ENCODE results near the gene GJD4. TPM values are rescaled to one million over a fixed set of nuclear protein-coding genes. Genes with fewer than 3 reads are reported as not detected.
A peak's percentile ranks its signal among the peaks of the same experiment; 100 is the strongest.

The GJD4 gene
- total and polyA plus RNA-seq, 4 donors: not detected

DNA sequence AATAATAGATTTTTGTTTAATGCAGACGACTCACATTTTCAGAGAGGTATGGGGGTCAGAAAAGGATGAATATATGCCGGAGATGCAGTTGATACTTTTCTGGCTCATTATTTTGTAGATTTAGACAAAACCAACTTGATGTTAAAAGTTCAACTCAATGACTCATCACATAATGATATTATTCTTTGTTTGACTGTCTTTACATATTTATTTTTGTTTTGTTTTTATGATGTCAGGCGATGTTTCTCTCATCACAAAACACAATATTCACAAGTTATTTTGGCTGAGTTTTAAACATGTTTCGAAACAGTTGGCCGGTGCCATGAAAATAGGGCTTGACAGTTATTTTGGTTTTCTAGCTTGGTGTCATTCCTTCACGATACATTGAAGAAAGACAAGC lies 1.3 kb downstream of the GJD4 start:
- 88% methylated on average over 6 of the region's 6 CpGs for WGBS
- H3K27me3 ChIP-seq (ENCODE audit: control insufficient read depth in 4 of 4, insufficient read depth in 4 of 4, low read length in 3 of 4): peaks cover 0 to 4% (median 0%) of the 10 kb centered on the region in 4 donors
- TF ChIP-seq, protein P1, sequence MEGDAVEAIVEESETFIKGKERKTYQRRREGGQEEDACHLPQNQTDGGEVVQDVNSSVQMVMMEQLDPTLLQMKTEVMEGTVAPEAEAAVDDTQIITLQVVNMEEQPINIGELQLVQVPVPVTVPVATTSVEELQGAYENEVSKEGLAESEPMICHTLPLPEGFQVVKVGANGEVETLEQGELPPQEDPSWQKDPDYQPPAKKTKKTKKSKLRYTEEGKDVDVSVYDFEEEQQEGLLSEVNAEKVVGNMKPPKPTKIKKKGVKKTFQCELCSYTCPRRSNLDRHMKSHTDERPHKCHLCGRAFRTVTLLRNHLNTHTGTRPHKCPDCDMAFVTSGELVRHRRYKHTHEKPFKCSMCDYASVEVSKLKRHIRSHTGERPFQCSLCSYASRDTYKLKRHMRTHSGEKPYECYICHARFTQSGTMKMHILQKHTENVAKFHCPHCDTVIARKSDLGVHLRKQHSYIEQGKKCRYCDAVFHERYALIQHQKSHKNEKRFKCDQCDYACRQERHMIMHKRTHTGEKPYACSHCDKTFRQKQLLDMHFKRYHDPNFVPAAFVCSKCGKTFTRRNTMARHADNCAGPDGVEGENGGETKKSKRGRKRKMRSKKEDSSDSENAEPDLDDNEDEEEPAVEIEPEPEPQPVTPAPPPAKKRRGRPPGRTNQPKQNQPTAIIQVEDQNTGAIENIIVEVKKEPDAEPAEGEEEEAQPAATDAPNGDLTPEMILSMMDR (IDR thresholded peaks at IDR 0.05; ENCODE audit: low read depth, low read length, missing input control): no peak
- TF ChIP-seq FOXA2 (IDR thresholded peaks at IDR 0.05) (no peak), HNF4G (IDR thresholded peaks at IDR 0.05) (no peak), SP1 (IDR thresholded peaks at IDR 0.05) (no peak), TAF1 (conservative IDR thresholded peaks at IDR 0.05) (no peak), NR2F2 (IDR thresholded peaks at IDR 0.05) (no peak), HNF4A (conservative IDR thresholded peaks at IDR 0.05) (no peak)
- TF ChIP-seq, protein P2, sequence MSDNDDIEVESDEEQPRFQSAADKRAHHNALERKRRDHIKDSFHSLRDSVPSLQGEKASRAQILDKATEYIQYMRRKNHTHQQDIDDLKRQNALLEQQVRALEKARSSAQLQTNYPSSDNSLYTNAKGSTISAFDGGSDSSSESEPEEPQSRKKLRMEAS (IDR thresholded peaks at IDR 0.05): no peak
- TF ChIP-seq, protein P3, sequence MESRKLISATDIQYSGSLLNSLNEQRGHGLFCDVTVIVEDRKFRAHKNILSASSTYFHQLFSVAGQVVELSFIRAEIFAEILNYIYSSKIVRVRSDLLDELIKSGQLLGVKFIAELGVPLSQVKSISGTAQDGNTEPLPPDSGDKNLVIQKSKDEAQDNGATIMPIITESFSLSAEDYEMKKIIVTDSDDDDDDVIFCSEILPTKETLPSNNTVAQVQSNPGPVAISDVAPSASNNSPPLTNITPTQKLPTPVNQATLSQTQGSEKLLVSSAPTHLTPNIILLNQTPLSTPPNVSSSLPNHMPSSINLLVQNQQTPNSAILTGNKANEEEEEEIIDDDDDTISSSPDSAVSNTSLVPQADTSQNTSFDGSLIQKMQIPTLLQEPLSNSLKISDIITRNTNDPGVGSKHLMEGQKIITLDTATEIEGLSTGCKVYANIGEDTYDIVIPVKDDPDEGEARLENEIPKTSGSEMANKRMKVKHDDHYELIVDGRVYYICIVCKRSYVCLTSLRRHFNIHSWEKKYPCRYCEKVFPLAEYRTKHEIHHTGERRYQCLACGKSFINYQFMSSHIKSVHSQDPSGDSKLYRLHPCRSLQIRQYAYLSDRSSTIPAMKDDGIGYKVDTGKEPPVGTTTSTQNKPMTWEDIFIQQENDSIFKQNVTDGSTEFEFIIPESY (IDR thresholded peaks at IDR 0.05): no peak

DNA sequence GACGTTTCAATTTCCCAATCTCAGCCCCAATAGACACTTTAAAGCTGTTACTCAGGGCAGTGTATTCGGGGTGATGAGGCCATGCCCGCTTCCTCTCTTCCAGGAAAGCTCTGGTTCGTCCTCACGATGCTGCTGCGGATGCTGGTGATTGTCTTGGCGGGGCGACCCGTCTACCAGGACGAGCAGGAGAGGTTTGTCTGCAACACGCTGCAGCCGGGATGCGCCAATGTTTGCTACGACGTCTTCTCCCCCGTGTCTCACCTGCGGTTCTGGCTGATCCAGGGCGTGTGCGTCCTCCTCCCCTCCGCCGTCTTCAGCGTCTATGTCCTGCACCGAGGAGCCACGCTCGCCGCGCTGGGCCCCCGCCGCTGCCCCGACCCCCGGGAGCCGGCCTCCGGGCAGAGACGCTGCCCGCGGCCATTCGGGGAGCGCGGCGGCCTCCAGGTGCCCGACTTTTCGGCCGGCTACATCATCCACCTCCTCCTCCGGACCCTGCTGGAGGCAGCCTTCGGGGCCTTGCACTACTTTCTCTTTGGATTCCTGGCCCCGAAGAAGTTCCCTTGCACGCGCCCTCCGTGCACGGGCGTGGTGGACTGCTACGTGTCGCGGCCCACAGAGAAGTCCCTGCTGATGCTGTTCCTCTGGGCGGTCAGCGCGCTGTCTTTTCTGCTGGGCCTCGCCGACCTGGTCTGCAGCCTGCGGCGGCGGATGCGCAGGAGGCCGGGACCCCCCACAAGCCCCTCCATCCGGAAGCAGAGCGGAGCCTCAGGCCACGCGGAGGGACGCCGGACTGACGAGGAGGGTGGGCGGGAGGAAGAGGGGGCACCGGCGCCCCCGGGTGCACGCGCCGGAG lies 2.6 kb downstream of the GJD4 start:
- Histone ChIP-seq H3K4me1 (ENCODE audit: control insufficient read depth in 4 of 4, insufficient read depth in 4 of 4, low read length in 3 of 4) (peaks cover 0 to 12% (median 8%) of the 10 kb centered on the region in 4 donors), H3K4me3 (ENCODE audit: low read depth in 1 of 3, low read length in 3 of 3) (peak overlapping the region in 2 of 3 donors; percentile 13 to 55), H3K9me3 (ENCODE audit: control insufficient read depth in 4 of 4, low read length in 3 of 4) (no peaks in the 10 kb centered on the region), H3K9ac (ENCODE audit: low read depth in 1 of 2, low read length in 2 of 2) (no peak overlapping the region), H3K36me3 (ENCODE audit: control insufficient read depth in 4 of 4, insufficient read depth in 3 of 4, low read depth in 1 of 4, low read length in 3 of 4) (no peaks in the 10 kb centered on the region), H3K27ac (ENCODE audit: low read depth in 1 of 2, low read length in 2 of 2) (no peak overlapping the region), H3K27me3 (ENCODE audit: control insufficient read depth in 4 of 4, insufficient read depth in 4 of 4, low read length in 3 of 4) (peaks cover 0 to 4% (median 0%) of the 10 kb centered on the region in 4 donors)
- 13% methylated on average over 78 of the region's 78 CpGs for WGBS
- DNase-seq (ENCODE audit: low spot score): no peak
- TF ChIP-seq HNF4G (IDR thresholded peaks at IDR 0.05) (no peak), FOXA1 (IDR thresholded peaks at IDR 0.05) (no peak), SP1 (IDR thresholded peaks at IDR 0.05) (no peak), RXRA (IDR thresholded peaks at IDR 0.05) (no peak), YY1 (IDR thresholded peaks at IDR 0.05) (no peak), JUND (IDR thresholded peaks at IDR 0.05) (no peak), NR2F2 (IDR thresholded peaks at IDR 0.05) (no peak), GABPA (IDR thresholded peaks at IDR 0.05 in 1 of 2, conservative IDR thresholded peaks at IDR 0.05 in 1 of 2) (no peak), TAF1 (conservative IDR thresholded peaks at IDR 0.05) (no peak)
- TF ChIP-seq, protein P3 (IDR thresholded peaks at IDR 0.05): no peak
- TF ChIP-seq, protein P4, sequence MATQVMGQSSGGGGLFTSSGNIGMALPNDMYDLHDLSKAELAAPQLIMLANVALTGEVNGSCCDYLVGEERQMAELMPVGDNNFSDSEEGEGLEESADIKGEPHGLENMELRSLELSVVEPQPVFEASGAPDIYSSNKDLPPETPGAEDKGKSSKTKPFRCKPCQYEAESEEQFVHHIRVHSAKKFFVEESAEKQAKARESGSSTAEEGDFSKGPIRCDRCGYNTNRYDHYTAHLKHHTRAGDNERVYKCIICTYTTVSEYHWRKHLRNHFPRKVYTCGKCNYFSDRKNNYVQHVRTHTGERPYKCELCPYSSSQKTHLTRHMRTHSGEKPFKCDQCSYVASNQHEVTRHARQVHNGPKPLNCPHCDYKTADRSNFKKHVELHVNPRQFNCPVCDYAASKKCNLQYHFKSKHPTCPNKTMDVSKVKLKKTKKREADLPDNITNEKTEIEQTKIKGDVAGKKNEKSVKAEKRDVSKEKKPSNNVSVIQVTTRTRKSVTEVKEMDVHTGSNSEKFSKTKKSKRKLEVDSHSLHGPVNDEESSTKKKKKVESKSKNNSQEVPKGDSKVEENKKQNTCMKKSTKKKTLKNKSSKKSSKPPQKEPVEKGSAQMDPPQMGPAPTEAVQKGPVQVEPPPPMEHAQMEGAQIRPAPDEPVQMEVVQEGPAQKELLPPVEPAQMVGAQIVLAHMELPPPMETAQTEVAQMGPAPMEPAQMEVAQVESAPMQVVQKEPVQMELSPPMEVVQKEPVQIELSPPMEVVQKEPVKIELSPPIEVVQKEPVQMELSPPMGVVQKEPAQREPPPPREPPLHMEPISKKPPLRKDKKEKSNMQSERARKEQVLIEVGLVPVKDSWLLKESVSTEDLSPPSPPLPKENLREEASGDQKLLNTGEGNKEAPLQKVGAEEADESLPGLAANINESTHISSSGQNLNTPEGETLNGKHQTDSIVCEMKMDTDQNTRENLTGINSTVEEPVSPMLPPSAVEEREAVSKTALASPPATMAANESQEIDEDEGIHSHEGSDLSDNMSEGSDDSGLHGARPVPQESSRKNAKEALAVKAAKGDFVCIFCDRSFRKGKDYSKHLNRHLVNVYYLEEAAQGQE (IDR thresholded peaks at IDR 0.05): no peak
- TF ChIP-seq, protein P5, sequence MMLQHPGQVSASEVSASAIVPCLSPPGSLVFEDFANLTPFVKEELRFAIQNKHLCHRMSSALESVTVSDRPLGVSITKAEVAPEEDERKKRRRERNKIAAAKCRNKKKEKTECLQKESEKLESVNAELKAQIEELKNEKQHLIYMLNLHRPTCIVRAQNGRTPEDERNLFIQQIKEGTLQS (IDR thresholded peaks at IDR 0.05): no peak

More for the DNA sequence above, 1.3 kb downstream of the GJD4 start:
- Histone ChIP-seq H3K9me3 (ENCODE audit: control insufficient read depth in 4 of 4, low read length in 3 of 4) (no peaks in the 10 kb centered on the region), H3K9ac (ENCODE audit: low read depth in 1 of 2, low read length in 2 of 2) (no peak overlapping the region), H3K27ac (ENCODE audit: low read depth in 1 of 2, low read length in 2 of 2) (no peak overlapping the region), H3K36me3 (ENCODE audit: control insufficient read depth in 4 of 4, insufficient read depth in 3 of 4, low read depth in 1 of 4, low read length in 3 of 4) (no peaks in the 10 kb centered on the region), H3K4me3 (ENCODE audit: low read depth in 1 of 3, low read length in 3 of 3) (no peak overlapping the region), H3K4me1 (ENCODE audit: control insufficient read depth in 4 of 4, insufficient read depth in 4 of 4, low read length in 3 of 4) (peaks cover 0 to 8% (median 3%) of the 10 kb centered on the region in 4 donors)
- DNase-seq (ENCODE audit: low spot score): no peak
